ENCODE data around the gene HSPB6. TPM values are rescaled to one million over a fixed set of nuclear protein-coding genes. Genes with fewer than 3 reads are reported as not detected.

HSPB6 gene
- total RNA-seq, 1 donor from 2014 or later, result 5.0 TPM

- Mint-ChIP-seq H3K9me3 (ENCODE audit: low read depth) (no peaks in the 10 kb centered on the region), H3K27me3 (ENCODE audit: low read depth) (peaks cover 8% of the 10 kb centered on the region), H3K4me1 (ENCODE audit: low read depth) (no peaks in the 10 kb centered on the region), H3K27ac (ENCODE audit: unreplicated experiment) (no peak overlapping the region), H3K4me3 (ENCODE audit: unreplicated experiment) (no peak overlapping the region), H3K36me3 (ENCODE audit: low read depth) (no peaks in the 10 kb centered on the region)
- no peak for DNase-seq (ENCODE audit: low spot score)
- no peak for TF ChIP-seq CTCF (IDR thresholded peaks at IDR 0.05)
These were observed 35.0 kb upstream of the HSPB6 start for GRCh38 chr19:35791814-35792279.

GRCh38 chr19:35790981-35791813 is 34.4 kb upstream of the HSPB6 start:
- Mint-ChIP-seq H3K4me1 (ENCODE audit: low read depth) (no peaks in the 10 kb centered on the region), H3K9me3 (ENCODE audit: low read depth) (no peaks in the 10 kb centered on the region), H3K4me3 (ENCODE audit: unreplicated experiment) (no peak overlapping the region), H3K36me3 (ENCODE audit: low read depth) (no peaks in the 10 kb centered on the region), H3K27me3 (ENCODE audit: low read depth) (peaks cover 2% of the 10 kb centered on the region), H3K27ac (ENCODE audit: unreplicated experiment) (no peak overlapping the region)
- no peak for DNase-seq (ENCODE audit: low spot score)
- no peak for TF ChIP-seq CTCF (IDR thresholded peaks at IDR 0.05)

- H3K36me3 Mint-ChIP-seq (ENCODE audit: low read depth), result no peaks in the 10 kb centered on the region
- H3K27ac Mint-ChIP-seq (ENCODE audit: unreplicated experiment), result no peak overlapping the region
- no peaks in the 10 kb centered on the region for H3K9me3 Mint-ChIP-seq (ENCODE audit: low read depth)
- TF ChIP-seq CTCF (IDR thresholded peaks at IDR 0.05), result no peak
- no peak for DNase-seq (ENCODE audit: low spot score)
- no peak overlapping the region for H3K4me3 Mint-ChIP-seq (ENCODE audit: unreplicated experiment)
- H3K27me3 Mint-ChIP-seq (ENCODE audit: low read depth), result peaks cover 2% of the 10 kb centered on the region
- no peaks in the 10 kb centered on the region for H3K4me1 Mint-ChIP-seq (ENCODE audit: low read depth)
These were observed 33.4 kb upstream of the HSPB6 start for GRCh38 chr19:35789978-35790944.

GRCh38 chr19:35789195-35789977 is 32.6 kb upstream of the HSPB6 start:
- Mint-ChIP-seq H3K27me3 (ENCODE audit: low read depth) (peaks cover 2% of the 10 kb centered on the region), H3K4me1 (ENCODE audit: low read depth) (no peaks in the 10 kb centered on the region), H3K36me3 (ENCODE audit: low read depth) (no peaks in the 10 kb centered on the region), H3K27ac (ENCODE audit: unreplicated experiment) (no peak overlapping the region), H3K4me3 (ENCODE audit: unreplicated experiment) (no peak overlapping the region), H3K9me3 (ENCODE audit: low read depth) (no peaks in the 10 kb centered on the region)
- no peak for TF ChIP-seq CTCF (IDR thresholded peaks at IDR 0.05)
- no peak for DNase-seq (ENCODE audit: low spot score)
